Measurements from ENCODE around the gene CFAP210.

GRCh38 chr2:169715379-169716237 lies 21.4 kb upstream of the CFAP210 start:
- peak; percentile 76 for TF ChIP-seq GATA2 (IDR thresholded peaks at IDR 0.05; ENCODE audit: low read depth, low read length)
- TF ChIP-seq GATA3 (IDR thresholded peaks at IDR 0.05; ENCODE audit: low read depth, low read length) = no peak; the same call in 1 of the 2 replicates

All from SH-SY5Y (cell line).